Smooth muscle cell of bladder (primary cell): ENCODE results near the gene RAB11FIP2. TPM values are rescaled to one million over a fixed set of nuclear protein-coding genes. Genes with fewer than 3 reads are reported as not detected.

Experiments used
- total RNA-seq: library from RNA; depleted of rRNA; stranded (reverse); fragments of >200 nt; gene quantifications from 2 replicates; pipeline ENCODE4 v1.2.3, GENCODE V29; 2014

Gene RAB11FIP2, protein sequence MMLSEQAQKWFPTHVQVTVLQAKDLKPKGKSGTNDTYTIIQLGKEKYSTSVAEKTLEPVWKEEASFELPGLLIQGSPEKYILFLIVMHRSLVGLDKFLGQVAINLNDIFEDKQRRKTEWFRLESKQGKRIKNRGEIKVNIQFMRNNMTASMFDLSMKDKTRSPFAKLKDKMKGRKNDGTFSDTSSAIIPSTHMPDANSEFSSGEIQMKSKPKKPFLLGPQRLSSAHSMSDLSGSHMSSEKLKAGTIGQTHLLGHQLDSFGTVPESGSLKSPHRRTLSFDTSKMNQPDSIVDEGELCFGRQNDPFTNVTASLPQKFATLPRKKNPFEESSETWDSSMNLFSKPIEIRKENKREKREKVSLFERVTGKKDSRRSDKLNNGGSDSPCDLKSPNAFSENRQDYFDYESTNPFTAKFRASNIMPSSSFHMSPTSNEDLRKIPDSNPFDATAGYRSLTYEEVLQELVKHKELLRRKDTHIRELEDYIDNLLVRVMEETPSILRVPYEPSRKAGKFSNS
- 11.5 and 14.1 TPM in 2 replicates for total RNA-seq

GRCh38 chr10:118046395-118047156, at the start of gene RAB11FIP2:
Gene RAB11FIP2, minus strand, starts transcription at chr10:118046941. Its CDS starts 778 bp downstream, at chr10:118046163.

